Urothelium cell line (cell line): Measurements from ENCODE around the gene CRYBB1.

Source experiments
- DNase-seq: peaks from one replicate; pipeline ENCODE4 v3.0.0; 2011; ENCODE audit warnings: low spot score, mixed read lengths
- FAIRE-seq: peaks from 2 replicates; lab custom pipeline; 2011; peaks lifted over from hg19 to GRCh38; lab: Jason Lieb, UNC

CRYBB1 gene

DNA sequence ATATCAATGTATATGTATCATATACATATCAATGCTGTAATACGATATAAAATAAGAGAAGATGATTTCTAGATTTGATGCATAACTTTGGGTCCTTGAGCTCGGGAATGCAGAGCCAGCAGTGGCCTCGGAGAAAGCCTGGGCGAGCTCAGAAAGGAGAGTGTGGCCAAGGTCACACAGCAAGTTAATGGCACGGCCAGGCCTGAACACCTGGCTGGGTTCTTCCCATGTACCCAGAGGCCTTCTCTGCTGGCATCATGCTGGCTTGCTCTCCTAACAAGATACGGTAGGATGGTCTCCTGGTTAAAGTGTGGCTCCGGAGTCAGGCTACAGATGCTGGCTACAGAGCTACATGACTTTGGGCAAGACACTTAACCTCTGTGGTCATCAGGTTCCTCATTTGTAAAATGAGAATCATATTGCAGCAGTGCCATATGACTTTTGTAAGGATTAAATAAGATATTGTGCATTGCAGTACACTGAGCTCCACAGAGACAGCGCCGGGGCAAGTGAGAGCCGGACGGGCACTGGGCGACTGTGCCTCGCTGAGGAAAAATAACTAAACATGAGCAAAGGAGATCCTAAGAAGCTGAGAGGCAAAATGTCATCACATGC is 57.8 kb downstream of the CRYBB1 start:
- FAIRE-seq: no peak
- DNase-seq: no peak

DNA sequence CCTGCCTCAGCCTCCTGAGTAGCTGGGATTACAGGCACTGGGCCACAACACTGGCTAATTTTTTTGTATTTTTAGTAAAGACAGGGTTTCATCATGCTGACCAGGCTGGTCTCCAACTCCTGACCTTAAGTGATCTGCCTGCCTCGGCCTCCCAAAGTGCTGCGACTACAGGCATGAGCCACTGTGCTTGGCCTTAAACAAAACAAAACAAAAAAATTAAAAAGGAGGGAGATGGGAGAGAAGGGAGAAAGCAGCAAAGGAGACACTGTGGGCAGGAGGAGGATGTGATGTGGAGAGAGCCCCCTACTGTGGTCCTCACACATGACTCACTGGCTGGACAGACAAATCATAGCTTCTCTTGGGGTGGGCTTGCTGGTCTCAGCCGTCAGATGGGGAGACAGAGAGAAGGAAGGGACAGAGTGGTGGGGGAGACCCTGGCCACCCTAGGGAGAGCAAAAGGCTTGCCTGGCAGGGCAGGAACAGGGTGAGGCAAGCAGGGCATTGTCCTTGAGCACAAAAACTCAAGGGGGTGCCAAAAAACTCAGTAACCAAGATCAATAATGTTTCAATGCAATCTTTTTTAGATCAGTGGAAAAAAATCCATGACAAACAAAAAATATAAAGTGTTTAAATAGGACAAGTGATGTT is 59.5 kb downstream of the CRYBB1 start:
- peak; percentile 69 for FAIRE-seq

DNA sequence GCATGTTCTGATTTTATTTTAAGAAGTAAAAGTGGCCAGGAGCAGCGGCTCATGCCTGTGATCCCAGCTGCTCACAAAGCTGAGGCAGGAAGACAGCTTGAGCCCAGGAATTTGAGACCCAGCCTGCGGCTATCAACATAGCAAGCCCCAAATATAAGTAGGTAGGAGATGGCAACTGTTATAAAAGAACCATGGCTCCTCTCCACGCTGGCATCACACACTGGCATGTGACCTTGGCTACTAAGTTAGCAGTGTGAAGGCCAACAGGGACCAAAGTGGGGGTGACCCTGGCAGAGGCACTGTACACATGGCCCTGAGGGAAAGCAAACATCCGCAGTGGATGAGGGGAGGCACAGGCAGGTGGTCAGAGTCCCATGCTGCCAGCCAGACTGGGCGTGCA is 60.9 kb downstream of the CRYBB1 start:
- peak; percentile 94 for FAIRE-seq

More for the DNA sequence above, 59.5 kb downstream of the CRYBB1 start:
- no peak for DNase-seq

DNA sequence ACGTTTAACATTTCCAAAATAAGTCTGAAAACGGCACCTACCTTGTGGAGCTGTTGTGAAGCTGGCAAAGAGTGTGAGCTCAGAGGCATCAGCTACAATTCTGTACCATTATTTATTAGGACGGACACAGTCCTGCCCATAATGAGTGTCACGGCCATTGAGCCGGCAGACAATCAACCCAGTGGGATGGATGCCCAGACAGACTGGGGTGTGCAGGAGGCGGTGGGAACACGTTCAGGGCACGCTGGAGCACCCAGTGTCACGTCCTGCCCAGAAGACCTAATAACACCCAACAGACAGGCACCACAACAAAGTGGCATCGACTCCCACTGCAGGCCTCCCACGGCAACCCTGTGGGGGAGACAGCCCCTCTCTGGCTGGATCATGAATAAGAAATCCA is 62.3 kb downstream of the CRYBB1 start:
- FAIRE-seq (no peak), DNase-seq (no peak)

More for the DNA sequence above, 60.9 kb downstream of the CRYBB1 start:
- DNase-seq: no peak

DNA sequence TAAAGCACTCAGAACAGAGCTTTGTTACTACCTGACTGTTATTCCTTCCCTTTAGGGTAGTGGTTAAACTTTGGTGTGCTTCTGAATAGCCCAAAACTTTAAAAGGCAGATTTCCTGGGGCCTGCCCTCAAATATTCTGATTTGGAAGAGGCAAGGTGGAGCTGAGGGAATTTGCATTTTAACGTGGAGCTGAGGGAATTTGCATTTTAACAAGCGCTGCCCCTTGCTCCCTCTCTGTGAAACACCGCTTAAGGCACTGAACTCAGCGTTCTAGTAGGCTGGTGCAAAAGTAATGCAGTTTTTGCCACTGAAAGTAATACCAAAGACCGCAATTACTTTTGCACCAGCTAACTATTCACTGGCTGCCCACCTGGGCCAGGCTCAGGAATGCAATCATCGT is 62.9 kb downstream of the CRYBB1 start:
- FAIRE-seq (peak; percentile 94), DNase-seq (no peak)

DNA sequence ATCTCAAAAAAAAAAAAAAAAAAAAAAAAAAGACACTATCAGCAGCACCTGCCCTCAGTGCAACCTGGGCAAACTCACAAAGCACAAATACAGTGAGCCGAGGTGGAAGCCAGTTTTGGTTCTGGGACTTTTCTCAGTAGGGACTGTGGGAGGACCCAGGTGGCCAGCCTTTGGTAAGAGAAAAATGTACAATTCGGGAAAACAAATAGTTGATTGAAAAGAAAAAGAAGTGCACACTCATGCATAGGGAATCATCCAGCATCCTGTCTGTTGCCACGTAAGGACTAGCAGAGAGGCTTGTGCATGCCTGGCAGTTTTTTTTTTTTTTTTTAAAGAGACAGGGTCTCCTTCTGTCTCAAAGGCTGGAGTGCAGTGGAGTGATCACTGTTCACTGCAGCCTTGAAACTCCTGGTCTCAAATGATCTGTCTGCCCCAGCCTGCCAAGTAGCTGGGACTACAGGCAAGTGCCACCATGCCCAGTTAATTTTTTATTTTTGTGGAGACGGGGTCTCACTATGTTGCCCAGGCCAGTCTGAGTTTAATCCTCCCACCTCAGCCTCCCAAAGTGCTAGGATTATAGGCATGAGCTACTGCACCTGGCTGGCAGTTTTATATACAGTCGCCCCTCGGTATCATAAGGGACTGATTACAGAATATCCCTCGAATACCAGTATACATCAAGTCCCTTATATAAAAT is 64.6 kb downstream of the CRYBB1 start:
- FAIRE-seq: peak; percentile 91
- DNase-seq: peak; percentile 94

DNA sequence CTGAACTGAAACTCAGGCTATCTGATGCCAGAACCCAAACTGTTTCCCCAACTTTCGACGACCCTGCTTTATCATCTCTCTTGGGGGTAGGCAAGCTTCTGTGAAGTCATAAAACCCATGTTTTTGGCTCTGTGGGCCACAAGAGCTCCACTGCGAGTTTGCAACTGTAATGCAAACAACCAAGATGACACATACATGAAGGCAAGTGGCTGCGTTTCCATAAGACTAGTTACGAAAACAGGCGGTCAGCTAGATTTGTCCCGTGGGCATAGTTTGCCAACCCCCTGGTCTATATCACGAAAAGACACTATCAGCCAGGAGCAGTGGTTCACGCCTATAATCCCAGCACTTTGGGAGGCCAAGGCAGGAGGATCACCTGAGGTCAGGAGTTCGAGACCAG is 65.4 kb downstream of the CRYBB1 start:
- no peak for DNase-seq
- peak; percentile 98 for FAIRE-seq

DNA sequence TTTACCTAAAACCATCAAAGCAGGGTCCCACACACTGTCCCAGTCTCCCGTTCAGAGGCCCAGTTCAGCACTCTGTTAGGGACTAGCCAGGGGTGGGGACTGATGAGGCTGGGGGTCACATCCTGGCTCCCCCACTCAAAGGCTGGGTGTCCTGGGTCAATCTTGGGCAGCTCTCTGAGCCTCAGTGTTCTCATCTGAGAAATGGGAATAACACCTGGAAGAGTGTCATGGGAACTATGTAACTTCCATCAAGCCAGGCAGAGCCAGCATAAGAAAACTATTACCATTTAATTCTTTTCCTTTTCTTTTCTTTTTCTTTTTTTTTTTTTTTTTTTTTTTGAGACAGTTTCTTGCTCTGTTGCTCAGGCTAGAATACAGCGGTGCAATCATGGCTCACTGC is 66.3 kb downstream of the CRYBB1 start:
- peak; percentile 23 for FAIRE-seq
- DNase-seq: no peak

DNA sequence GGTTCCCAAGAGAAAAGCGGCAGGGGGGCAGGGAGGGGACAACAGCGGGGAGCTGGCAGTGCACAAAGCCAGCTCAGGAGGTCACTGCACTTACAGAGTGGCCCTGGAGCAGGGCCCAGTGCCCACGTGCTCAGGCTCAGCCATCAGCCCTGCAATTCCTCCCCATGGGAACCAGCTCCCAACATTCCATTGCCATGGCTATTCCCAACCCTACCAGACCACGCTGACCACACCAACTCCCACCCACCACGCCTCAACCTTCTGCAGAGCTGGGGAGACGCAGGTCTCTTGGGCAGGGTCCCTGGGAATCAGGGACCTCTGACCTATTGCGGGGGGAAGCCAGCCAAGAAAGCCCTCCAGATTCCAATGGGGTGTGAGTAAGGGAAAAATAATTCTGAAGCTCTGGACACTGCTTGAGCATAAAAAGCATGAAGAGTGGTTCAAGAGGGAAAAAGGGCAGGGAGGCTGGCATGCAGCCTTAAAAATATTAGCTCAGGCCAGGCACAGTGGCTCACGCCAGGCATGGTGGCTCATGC is 67.3 kb downstream of the CRYBB1 start:
- peak; percentile 99 for FAIRE-seq
- peak; percentile 89 for DNase-seq

DNA sequence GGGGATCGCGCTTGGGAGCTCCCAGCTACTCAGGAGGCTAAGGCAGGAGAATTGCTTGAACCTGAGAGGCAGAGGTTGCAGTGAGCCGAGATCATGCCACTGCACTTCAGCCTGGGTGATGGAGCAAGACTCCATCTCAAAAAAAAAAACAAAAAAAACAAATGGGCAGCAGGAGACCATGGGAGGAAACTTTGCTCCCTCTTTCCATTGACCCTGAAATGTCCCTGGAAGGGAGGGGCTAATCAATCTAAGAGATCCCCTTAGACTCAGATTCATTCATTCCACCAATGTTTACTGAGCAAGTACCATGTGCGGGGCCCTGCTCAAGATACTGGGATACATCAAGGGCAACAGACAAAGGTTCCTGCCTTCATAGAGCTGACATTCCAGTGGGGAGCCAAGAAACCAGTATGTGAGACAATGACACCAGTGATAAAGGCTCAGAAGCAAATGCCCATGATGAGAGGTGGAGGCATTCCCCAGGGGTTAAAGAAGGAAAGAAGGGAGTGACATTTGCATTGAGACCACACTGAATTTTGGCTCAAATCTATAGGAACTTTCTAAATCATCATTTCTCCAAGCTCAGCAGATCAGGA is 67.8 kb downstream of the CRYBB1 start:
- DNase-seq (peak; percentile 41), FAIRE-seq (no peak)
